Type B pancreatic cell (in vitro differentiated cells): ENCODE results near the gene GLDC. TPM values are rescaled to one million over a fixed set of nuclear protein-coding genes. Genes with fewer than 3 reads are reported as not detected.

Source experiments
- DNase-seq: peaks from one replicate; pipeline ENCODE4 v3.0.0; 2021; ENCODE audit warnings: mixed read lengths; ENCODE audit not compliant: unreplicated experiment; ENCODE audit errors: extremely low spot score
- H3K27ac Mint-ChIP-seq: 2 replicates; pipeline ENCODE4 v1.8.0; 2021; ENCODE audit warnings: mild to moderate bottlenecking, mixed read lengths
- H3K27me3 Mint-ChIP-seq: 2 replicates; pipeline ENCODE4 v1.8.0; 2021; ENCODE audit warnings: mixed read lengths
- H3K36me3 Mint-ChIP-seq: 2 replicates; pipeline ENCODE4 v1.8.0; 2021; ENCODE audit warnings: mixed read lengths
- H3K4me1 Mint-ChIP-seq: one replicate; pipeline ENCODE4 v1.8.0; 2021; ENCODE audit warnings: mixed read lengths; ENCODE audit not compliant: unreplicated experiment
- H3K4me3 Mint-ChIP-seq: 2 replicates; pipeline ENCODE4 v1.8.0; 2021; ENCODE audit warnings: mild to moderate bottlenecking, mixed read lengths
- H3K9me3 Mint-ChIP-seq: 2 replicates; pipeline ENCODE4 v1.8.0; 2021; ENCODE audit warnings: mixed read lengths
- total RNA-seq: library from RNA; stranded (reverse); gene quantifications from 2 replicates; pipeline ENCODE4 v1.2.1, GENCODE V29; 2021; ENCODE audit warnings: low replicate concordance
- TF ChIP-seq, protein P1 (sequence below): fragments of 200-600 bp; sonication (generic); conservative IDR thresholded peaks from 2 replicates; pipeline ENCODE4 v1.5.0; 2021; ENCODE audit warnings: antibody characterized with exemption, mild to moderate bottlenecking

GLDC gene
- total RNA-seq, 1 donor from 2014 or later, result 11.8 TPM

DNA sequence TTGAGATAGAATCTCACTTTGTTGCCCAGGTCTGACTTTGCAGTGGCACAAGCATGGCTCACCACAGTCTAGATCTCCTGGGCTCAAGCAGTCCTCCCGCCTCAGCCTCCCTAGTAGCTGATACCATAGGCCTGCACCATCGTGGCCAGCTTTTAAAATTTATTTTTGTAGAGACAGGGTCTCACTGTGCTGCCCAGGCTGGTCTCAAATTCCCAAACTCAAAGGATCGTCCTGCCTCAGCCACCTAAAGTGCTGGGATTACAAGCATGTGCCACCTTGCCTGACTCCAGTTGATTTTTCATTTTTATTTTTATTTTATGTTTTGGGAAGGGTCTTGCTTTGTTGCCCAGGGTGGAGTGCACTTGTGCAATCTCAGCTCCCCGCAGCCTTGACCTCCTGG is 41.7 kb upstream of the GLDC start:
- no peak for DNase-seq
- Mint-ChIP-seq H3K27me3 (no peaks in the 10 kb centered on the region), H3K36me3 (peaks cover 3% of the 10 kb centered on the region), H3K27ac (no peak overlapping the region), H3K9me3 (no peaks in the 10 kb centered on the region), H3K4me1 (peaks cover 7% of the 10 kb centered on the region), H3K4me3 (no peak overlapping the region)
- TF ChIP-seq, protein P1, sequence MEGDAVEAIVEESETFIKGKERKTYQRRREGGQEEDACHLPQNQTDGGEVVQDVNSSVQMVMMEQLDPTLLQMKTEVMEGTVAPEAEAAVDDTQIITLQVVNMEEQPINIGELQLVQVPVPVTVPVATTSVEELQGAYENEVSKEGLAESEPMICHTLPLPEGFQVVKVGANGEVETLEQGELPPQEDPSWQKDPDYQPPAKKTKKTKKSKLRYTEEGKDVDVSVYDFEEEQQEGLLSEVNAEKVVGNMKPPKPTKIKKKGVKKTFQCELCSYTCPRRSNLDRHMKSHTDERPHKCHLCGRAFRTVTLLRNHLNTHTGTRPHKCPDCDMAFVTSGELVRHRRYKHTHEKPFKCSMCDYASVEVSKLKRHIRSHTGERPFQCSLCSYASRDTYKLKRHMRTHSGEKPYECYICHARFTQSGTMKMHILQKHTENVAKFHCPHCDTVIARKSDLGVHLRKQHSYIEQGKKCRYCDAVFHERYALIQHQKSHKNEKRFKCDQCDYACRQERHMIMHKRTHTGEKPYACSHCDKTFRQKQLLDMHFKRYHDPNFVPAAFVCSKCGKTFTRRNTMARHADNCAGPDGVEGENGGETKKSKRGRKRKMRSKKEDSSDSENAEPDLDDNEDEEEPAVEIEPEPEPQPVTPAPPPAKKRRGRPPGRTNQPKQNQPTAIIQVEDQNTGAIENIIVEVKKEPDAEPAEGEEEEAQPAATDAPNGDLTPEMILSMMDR, result no peak

DNA sequence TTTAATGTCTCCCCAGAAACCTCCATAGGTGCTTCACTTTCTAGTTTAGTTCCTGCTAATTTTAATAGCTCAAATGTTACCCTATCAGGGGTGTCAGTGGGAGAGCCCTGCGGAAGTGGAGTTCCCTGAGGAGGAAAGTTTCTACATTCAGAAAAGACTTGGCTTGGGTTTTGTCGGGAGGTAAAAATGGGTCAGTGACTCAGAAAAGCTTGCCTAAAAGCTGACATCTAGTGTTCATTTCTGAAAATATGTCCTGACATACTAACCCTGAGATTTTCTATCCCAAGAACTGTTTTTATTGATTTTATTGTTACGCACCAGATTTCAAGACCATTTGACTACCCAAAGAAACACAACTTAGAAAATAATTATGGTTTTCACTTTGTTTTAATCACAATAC is 40.9 kb upstream of the GLDC start:
- H3K27me3 Mint-ChIP-seq, result no peaks in the 10 kb centered on the region

DNA sequence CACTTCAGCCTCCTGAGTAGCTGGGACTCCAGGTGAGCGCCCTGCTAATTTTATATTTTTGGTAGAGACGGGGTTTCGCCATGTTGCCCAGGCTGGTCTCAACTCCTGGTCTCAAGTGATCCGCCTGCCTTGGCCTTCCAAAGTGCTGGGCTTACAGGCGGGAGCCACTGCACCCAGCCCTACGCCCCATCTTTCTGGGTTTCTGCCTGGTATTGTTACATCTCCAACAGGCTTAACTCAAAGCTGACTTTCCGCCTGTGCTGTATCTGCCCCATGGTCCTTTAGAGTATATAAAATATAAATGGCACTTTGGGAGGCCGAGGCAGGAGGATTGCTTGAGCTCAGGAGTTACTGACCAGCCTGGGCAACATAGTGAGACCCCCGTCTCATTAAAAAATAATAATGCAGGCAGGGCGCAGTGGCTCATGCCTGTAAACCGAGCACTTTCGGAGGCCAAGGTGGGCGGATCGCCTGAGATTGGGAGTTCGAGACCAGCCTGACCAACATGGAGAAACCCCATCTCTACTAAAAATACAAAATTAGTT is 36.5 kb upstream of the GLDC start:
- Mint-ChIP-seq H3K27me3 (no peaks in the 10 kb centered on the region), H3K4me1 (peaks cover 12% of the 10 kb centered on the region), H3K36me3 (peaks cover 3% of the 10 kb centered on the region), H3K9me3 (no peaks in the 10 kb centered on the region), H3K27ac (peak overlapping the region; percentile 99), H3K4me3 (peak overlapping the region; percentile 96)
- no peak for DNase-seq
- TF ChIP-seq, protein P1, result no peak

More for the DNA sequence above, 40.9 kb upstream of the GLDC start:
- no peak for DNase-seq
- no peak overlapping the region for H3K27ac Mint-ChIP-seq
- H3K4me1 Mint-ChIP-seq, result peaks cover 7% of the 10 kb centered on the region
- H3K4me3 Mint-ChIP-seq, result no peak overlapping the region
- peaks cover 3% of the 10 kb centered on the region for H3K36me3 Mint-ChIP-seq
- TF ChIP-seq, protein P1, result peak; percentile 25
- no peaks in the 10 kb centered on the region for H3K9me3 Mint-ChIP-seq

- H3K4me1 Mint-ChIP-seq, result peaks cover 12% of the 10 kb centered on the region
- peaks cover 3% of the 10 kb centered on the region for H3K36me3 Mint-ChIP-seq
Observed at GRCh38 chr9:6681147-6681956, 35.8 kb upstream of the GLDC start.

GRCh38 chr9:6680797-6681146 is 35.2 kb upstream of the GLDC start:
- Mint-ChIP-seq H3K9me3 (no peaks in the 10 kb centered on the region), H3K4me1 (peaks cover 12% of the 10 kb centered on the region), H3K27me3 (no peaks in the 10 kb centered on the region), H3K36me3 (peaks cover 3% of the 10 kb centered on the region), H3K27ac (peak overlapping the region; percentile 99), H3K4me3 (peak overlapping the region; percentile 96)
- TF ChIP-seq, protein P1, result no peak
- no peak for DNase-seq

More at GRCh38 chr9:6681147-6681956, 35.8 kb upstream of the GLDC start:
- TF ChIP-seq, protein P1, result no peak
- H3K9me3 Mint-ChIP-seq, result no peaks in the 10 kb centered on the region
- no peaks in the 10 kb centered on the region for H3K27me3 Mint-ChIP-seq
- H3K27ac Mint-ChIP-seq, result peak overlapping the region; percentile 99
- peak; percentile 96 for DNase-seq
- H3K4me3 Mint-ChIP-seq, result peak overlapping the region; percentile 96
